ENCODE data around the gene ZC3H7B.
"Not testable (repeated sequence)": the region's sequence is repeated elsewhere in the genome, so short reads cannot be mapped to it uniquely, and the experiment has no call there.

The ZC3H7B gene

GRCh38 chr22:41288245-41288946, 12.9 kb upstream of the ZC3H7B start:
- DNase-seq: no peak

- DNase-seq: no peak
These were observed 11.7 kb upstream of the ZC3H7B start for GRCh38 chr22:41289671-41290070.

GRCh38 chr22:41290262-41291221, 10.8 kb upstream of the ZC3H7B start:
- no peak for DNase-seq

GRCh38 chr22:41294816-41295215, 6.5 kb upstream of the ZC3H7B start:
- not testable (repeated sequence) for DNase-seq

GRCh38 chr22:41296826-41297667, 4.3 kb upstream of the ZC3H7B start:
- no peak for DNase-seq

GRCh38 chr22:41300661-41301060, 664 bp upstream of the ZC3H7B start:
- no peak for DNase-seq

GRCh38 chr22:41302021-41302767, 869 bp downstream of the ZC3H7B start:
- no peak for DNase-seq

GRCh38 chr22:41302811-41303210, 1.5 kb downstream of the ZC3H7B start:
- no peak for DNase-seq

GRCh38 chr22:41305646-41306045, 4.3 kb downstream of the ZC3H7B start:
- no peak for DNase-seq

GRCh38 chr22:41308054-41308453, 6.7 kb downstream of the ZC3H7B start:
- DNase-seq: no peak

GRCh38 chr22:41308544-41308947, 7.2 kb downstream of the ZC3H7B start:
- DNase-seq: no peak

- DNase-seq: no peak
These were observed 9.0 kb downstream of the ZC3H7B start for GRCh38 chr22:41310336-41310735.

- DNase-seq: no peak
These were observed 10.2 kb downstream of the ZC3H7B start for GRCh38 chr22:41311487-41311886.

- DNase-seq: no peak
These were observed 13.5 kb downstream of the ZC3H7B start for GRCh38 chr22:41314821-41315220.

GRCh38 chr22:41315586-41315985, 14.3 kb downstream of the ZC3H7B start:
- DNase-seq: no peak

- DNase-seq: no peak
These were observed 19.3 kb downstream of the ZC3H7B start for GRCh38 chr22:41320416-41321240.

GRCh38 chr22:41324821-41325528, 23.6 kb downstream of the ZC3H7B start:
- DNase-seq: no peak

GRCh38 chr22:41327124-41327523, 25.8 kb downstream of the ZC3H7B start:
- DNase-seq: no peak

- DNase-seq: no peak
These were observed 28.8 kb downstream of the ZC3H7B start for GRCh38 chr22:41330169-41330568.

- DNase-seq: no peak
These were observed 31.1 kb downstream of the ZC3H7B start for GRCh38 chr22:41332217-41332939.
